ENCODE results near the gene DBN1.

DBN1 gene

DNA sequence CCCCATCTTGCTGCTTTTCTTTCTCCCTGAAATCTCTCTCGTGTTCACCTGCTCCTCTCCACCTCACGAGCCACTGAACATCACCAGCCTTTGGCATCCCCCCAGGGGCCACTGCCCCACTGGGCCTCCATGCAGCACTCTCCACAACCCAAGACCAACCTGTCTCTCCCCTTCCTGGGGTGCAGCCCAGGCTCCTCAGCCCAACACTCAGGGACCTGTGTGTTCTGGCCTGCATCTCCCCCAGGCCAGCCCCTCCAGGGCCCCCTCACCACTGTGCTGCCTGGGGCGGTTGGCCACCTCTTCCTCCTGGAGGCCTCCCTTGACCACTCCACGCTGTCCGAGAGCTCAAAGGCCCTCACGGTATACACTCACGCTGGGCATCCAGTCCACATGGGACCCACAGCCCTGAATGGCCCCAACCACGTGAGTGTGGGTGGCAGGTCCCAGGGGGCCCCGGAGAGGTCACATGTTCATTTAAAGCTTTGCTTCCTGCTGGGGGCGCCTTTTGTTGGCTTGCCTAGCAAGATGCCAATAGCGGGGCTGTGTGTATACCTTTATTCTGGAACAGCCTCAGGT lies 36.6 kb upstream of the DBN1 start:
- TF ChIP-seq, protein P1, sequence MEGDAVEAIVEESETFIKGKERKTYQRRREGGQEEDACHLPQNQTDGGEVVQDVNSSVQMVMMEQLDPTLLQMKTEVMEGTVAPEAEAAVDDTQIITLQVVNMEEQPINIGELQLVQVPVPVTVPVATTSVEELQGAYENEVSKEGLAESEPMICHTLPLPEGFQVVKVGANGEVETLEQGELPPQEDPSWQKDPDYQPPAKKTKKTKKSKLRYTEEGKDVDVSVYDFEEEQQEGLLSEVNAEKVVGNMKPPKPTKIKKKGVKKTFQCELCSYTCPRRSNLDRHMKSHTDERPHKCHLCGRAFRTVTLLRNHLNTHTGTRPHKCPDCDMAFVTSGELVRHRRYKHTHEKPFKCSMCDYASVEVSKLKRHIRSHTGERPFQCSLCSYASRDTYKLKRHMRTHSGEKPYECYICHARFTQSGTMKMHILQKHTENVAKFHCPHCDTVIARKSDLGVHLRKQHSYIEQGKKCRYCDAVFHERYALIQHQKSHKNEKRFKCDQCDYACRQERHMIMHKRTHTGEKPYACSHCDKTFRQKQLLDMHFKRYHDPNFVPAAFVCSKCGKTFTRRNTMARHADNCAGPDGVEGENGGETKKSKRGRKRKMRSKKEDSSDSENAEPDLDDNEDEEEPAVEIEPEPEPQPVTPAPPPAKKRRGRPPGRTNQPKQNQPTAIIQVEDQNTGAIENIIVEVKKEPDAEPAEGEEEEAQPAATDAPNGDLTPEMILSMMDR (IDR thresholded peaks at IDR 0.05): no peak
- no peak for DNase-seq (ENCODE audit: low spot score)
- peak overlapping the region in 1 of 2 donors; percentile 79 for H3K27ac ChIP-seq
- peak overlapping the region; percentile 54 for H3K4me3 ChIP-seq

DNA sequence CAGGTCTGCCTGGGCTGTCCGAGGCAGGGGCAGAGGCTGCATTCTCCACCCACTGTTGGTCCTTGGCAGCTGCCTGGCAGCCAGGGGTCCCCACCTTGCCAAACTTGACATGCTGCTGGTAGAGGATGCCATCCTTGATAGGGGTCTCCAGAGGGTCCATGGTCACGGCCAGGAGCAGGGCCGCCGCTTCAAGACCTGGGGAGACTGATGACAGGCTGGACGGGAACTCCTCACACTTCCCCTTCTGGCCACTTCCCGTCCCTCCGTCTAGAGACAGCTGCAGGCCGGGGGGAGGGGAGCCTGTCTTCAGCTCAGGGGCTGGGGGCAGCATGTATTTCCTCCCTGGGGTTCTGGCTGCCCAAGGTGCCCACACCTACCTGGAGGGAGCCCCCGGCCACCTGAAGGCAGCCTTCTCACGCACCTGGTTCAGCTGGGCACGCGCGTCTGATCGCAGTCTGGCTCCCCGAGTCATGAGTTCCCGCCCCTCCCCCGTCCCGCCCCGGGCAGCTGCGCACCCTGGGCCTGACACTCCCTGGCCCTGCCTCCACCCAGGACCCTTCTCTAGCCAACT lies 36.0 kb upstream of the DBN1 start, which contains the start of gene DOK3:
Gene DOK3 (minus strand): TSS at position 446 of the 571 bp plus-strand sequence. CDS start 286 bp downstream, at position 160.
- TF ChIP-seq, protein P1 (IDR thresholded peaks at IDR 0.05): no peak

DNA sequence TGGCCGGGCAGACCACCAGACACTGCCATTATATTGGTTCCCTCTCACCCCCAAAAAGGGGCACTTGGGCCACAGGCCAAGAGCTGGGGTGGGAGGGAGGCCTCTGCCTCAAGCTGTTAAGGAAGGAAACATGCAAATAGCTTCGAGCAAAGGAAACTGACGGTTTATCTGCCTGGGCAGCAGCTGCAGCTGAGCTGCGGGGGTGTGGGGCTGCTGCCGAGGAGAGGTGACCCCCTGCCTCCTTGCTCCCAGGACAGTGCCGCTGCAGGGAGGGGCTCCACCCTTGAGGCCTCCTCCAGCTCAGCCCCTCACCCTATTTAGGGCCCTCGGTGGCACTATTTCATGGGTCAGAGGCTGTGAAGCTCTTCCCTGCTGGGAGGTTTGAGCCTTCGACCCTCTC lies 35.4 kb upstream of the DBN1 start:
- Histone ChIP-seq H3K4me3 (peak overlapping the region; percentile 54), H3K27ac (peak overlapping the region in 1 of 2 donors; percentile 79)
- TF ChIP-seq, protein P1 (IDR thresholded peaks at IDR 0.05): no peak
- DNase-seq (ENCODE audit: low spot score): no peak

More for the DNA sequence above, 36.0 kb upstream of the DBN1 start, which contains the start of gene DOK3:
- DNase-seq (ENCODE audit: low spot score): no peak
- peak within 1 kb of the TSS; percentile 54 for H3K4me3 ChIP-seq
- H3K27ac ChIP-seq: peak within 1 kb of the TSS in 1 of 2 donors; percentile 79

DNA sequence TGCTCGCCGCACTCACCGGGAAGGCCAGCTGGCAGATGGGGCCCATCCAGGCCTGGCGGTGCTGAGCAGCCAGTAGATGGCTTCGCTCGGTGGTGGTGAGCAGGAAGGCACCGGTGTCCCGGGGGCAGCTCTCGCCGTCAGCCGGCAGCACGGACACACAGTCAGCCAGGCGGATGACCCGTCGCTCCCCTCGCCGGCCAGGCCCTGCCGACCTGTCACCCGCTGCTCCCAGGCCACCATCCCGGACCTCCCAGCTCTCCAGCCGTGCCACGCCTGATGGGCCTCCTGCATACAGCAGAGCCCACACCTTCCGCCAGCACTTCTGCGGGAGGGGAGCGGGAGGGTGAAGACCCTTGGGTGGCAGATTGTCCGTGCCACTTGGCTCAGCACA lies 34.8 kb upstream of the DBN1 start:
- DNase-seq (ENCODE audit: low spot score): no peak
- TF ChIP-seq, protein P1 (IDR thresholded peaks at IDR 0.05): no peak
- Histone ChIP-seq H3K27ac (peak overlapping the region in 1 of 2 donors; percentile 9), H3K4me3 (peak overlapping the region; percentile 54)

DNA sequence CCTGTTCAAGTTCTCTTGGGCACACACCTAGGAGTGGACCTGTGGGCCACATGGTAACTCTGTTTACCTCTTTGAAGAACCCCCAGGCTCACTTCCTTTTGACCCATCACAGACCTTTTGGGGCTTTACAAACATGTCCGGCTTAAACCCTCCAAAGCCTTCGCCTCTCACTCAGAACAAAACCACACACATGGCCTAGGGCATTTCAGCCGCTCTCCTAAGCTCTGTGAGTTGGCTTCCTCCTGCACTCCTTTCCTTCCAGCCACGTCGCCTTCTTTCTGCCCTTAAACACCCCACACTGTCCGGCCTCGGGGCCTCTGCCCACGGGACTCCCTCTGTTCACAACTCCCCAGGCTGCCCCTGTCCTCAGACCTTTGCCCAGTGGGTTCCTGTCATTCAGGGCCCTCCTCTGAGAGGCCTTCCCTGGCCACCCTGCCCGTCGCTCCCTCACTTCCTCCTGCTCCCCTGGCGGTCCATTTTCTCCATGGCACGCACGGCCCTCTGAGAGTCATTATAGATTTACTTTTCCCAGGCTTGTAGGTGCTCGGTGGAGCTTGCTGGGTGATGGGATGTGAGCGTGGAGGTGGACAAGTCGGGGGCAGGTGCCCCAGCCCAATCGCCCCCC lies 34.3 kb upstream of the DBN1 start:
- TF ChIP-seq, protein P1 (IDR thresholded peaks at IDR 0.05): no peak
- no peak for DNase-seq (ENCODE audit: low spot score)
- H3K4me3 ChIP-seq: peak overlapping the region; percentile 54
- no peak overlapping the region for H3K27ac ChIP-seq

DNA sequence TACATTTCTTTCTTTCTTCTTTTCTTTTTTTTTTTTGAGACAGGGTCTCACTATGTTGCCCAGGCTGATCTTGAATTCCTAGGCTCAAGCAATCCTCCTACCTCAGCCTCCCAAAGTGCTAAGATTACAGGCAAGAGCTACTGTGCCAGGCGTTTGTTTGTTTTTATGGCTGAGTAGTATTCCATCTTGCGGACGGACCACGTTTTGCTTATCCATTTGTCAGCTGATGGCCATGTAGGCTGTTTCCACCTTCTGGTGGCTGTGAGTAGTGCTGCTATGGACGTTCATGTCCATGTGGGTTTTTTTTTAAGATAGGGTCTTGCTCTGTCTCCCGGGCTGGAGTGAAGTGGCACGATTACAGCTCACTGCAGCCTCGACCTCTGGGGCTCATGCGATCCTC lies 33.7 kb upstream of the DBN1 start:
- no peak for DNase-seq (ENCODE audit: low spot score)
- Histone ChIP-seq H3K27ac (no peak overlapping the region), H3K4me3 (no peak overlapping the region)
- TF ChIP-seq, protein P1 (IDR thresholded peaks at IDR 0.05): no peak

Measured in coronary artery (tissue), 2 donors.